Cardiac fibroblast (primary cell): ENCODE results near the gene CDC5L.

ENCODE experiments used
- DNase-seq, 2 donors: peaks; one replicate each; pipeline versions ENCODE4 v3.0.0 to v3.0.0-alpha.2; 2010; ENCODE audit warnings: low read depth in 2 of 2
- H3K4me3 ChIP-seq, 2 donors: replicated peaks in 1 of 2; 1 replicate in 1 of 2; 2 replicates in 1 of 2; pipeline ENCODE4 v1.5.1; 2011; ENCODE audit warnings: low read depth in 2 of 2, low read length in 2 of 2, mild to moderate bottlenecking in 2 of 2, moderate library complexity in 1 of 2
- CTCF ChIP-seq: IDR thresholded peaks from one replicate; pipeline ENCODE4 v1.5.1; 2011; ENCODE audit warnings: low read depth, mild to moderate bottlenecking, low read length, inconsistent platforms

CDC5L gene

GRCh38 chr6:44388887-44389286 lies 1.4 kb downstream of the CDC5L start:
- DNase-seq: no peak
- no peak for TF ChIP-seq CTCF
- H3K4me3 ChIP-seq: peak overlapping the region in 1 of 2 donors; percentile 87

- no peak overlapping the region for H3K4me3 ChIP-seq
- DNase-seq: no peak
- no peak for TF ChIP-seq CTCF
These were observed 2.7 kb downstream of the CDC5L start for GRCh38 chr6:44390158-44390683.

- DNase-seq: no peak
- no peak for TF ChIP-seq CTCF
- H3K4me3 ChIP-seq: no peak overlapping the region
These were observed 8.0 kb downstream of the CDC5L start for GRCh38 chr6:44395501-44395900.

GRCh38 chr6:44396968-44397367 lies 9.5 kb downstream of the CDC5L start:
- no peak overlapping the region for H3K4me3 ChIP-seq
- TF ChIP-seq CTCF: no peak
- no peak for DNase-seq

GRCh38 chr6:44397424-44398164 lies 10.1 kb downstream of the CDC5L start:
- no peak for TF ChIP-seq CTCF
- no peak for DNase-seq

GRCh38 chr6:44399991-44400390 lies 12.5 kb downstream of the CDC5L start:
- peak; percentile 36 to 42 for DNase-seq
- TF ChIP-seq CTCF: no peak
- no peak overlapping the region for H3K4me3 ChIP-seq

More at GRCh38 chr6:44397424-44398164, 10.1 kb downstream of the CDC5L start:
- H3K4me3 ChIP-seq: no peak overlapping the region
